H1 (cell line): ENCODE data around the gene RNU6-1. TPM values are rescaled to one million over a fixed set of nuclear protein-coding genes. Genes with fewer than 3 reads are reported as not detected.

Experiments used
- CTCF ChIA-PET: fragments of 300-600 bp; sonication (Branson Sonifier 250); formaldehyde crosslinking; loops from one replicate; lab custom pipeline; 2021; ENCODE audit not compliant: partially characterized antibody; lab: Charles Lee
- POLR2A ChIA-PET: fragments of 300-600 bp; sonication (Branson Sonifier 250); formaldehyde crosslinking; loops from one replicate; lab custom pipeline; 2021; ENCODE audit warnings: inconsistent platforms; ENCODE audit not compliant: partially characterized antibody; lab: Charles Lee
- DNase-seq, 2 experiments: peaks; one replicate each; pipeline versions ENCODE4 v3.0.0 to v3.0.0-alpha.2; 2010 to 2022; ENCODE audit warnings: low spot score in 2 of 2, low read depth in 1 of 2, mixed read lengths in 1 of 2
- FAIRE-seq: peaks from 2 replicates; lab custom pipeline; 2011; peaks lifted over from hg19 to GRCh38; lab: Jason Lieb, UNC
- H2AFZ ChIP-seq: 2 replicates; pipeline ENCODE4 v1.8.1; 2012; ENCODE audit warnings: low read length, inconsistent platforms
- H2AK5ac ChIP-seq: 2 replicates; pipeline ENCODE4 v1.6.1; 2013; ENCODE audit warnings: low read depth, low read length
- H2BK120ac ChIP-seq: replicated peaks from 2 replicates; pipeline ENCODE3; 2013; ENCODE audit warnings: low read depth, low read length, inconsistent platforms
- H2BK12ac ChIP-seq: 2 replicates; pipeline ENCODE4 v1.6.1; 2013; ENCODE audit warnings: low read depth, low read length
- H2BK15ac ChIP-seq: 2 replicates; pipeline ENCODE4 v1.6.1; 2013; ENCODE audit warnings: low read length
- H2BK20ac ChIP-seq: 2 replicates; pipeline ENCODE4 v1.6.1; 2013; ENCODE audit warnings: low read length
- H2BK5ac ChIP-seq: 2 replicates; pipeline ENCODE4 v1.6.1; 2013; ENCODE audit warnings: low read depth, low read length
- H3K14ac ChIP-seq: 2 replicates; pipeline ENCODE4 v1.6.1; 2013; ENCODE audit warnings: inconsistent platforms; ENCODE audit not compliant: insufficient read length
- H3K18ac ChIP-seq: 2 replicates; pipeline ENCODE4 v1.6.1; 2013; ENCODE audit warnings: low read length; ENCODE audit errors: extremely low read depth
- H3K23ac ChIP-seq: 2 replicates; pipeline ENCODE4 v1.6.1; 2013; ENCODE audit warnings: inconsistent platforms; ENCODE audit not compliant: insufficient read length
- H3K23me2 ChIP-seq: 2 replicates; pipeline ENCODE4 v1.6.1; 2013; ENCODE audit warnings: low read depth, low read length
- H3K27ac ChIP-seq: 2 replicates; pipeline ENCODE4 v1.6.1; 2011; ENCODE audit warnings: low read depth, low read length, inconsistent platforms
- H3K27me3 ChIP-seq, 4 experiments: replicated peaks in 1 of 4; 1 replicate in 1 of 4; 2 replicates in 3 of 4; pipeline versions ENCODE4 v1.6.1 to v1.8.1; 2011 to 2013; ENCODE audit warnings: low read length in 3 of 4, mild to moderate bottlenecking in 3 of 4, inconsistent platforms in 2 of 4, mixed read lengths in 2 of 4, moderate library complexity in 1 of 4; ENCODE audit not compliant: control insufficient read depth in 3 of 4, insufficient read depth in 3 of 4; ENCODE audit errors: extremely low read depth in 1 of 4
- H3K36me3 ChIP-seq, 4 experiments: 2 replicates each; pipeline versions ENCODE4 v1.6.1 to v1.8.1; 2011 to 2013; ENCODE audit warnings: mild to moderate bottlenecking in 4 of 4, low read length in 3 of 4, moderate library complexity in 2 of 4, control low read depth in 1 of 4, inconsistent platforms in 1 of 4; ENCODE audit not compliant: insufficient read depth in 4 of 4, control insufficient read depth in 2 of 4
- H3K4ac ChIP-seq: replicated peaks from 2 replicates; pipeline ENCODE3; 2013; ENCODE audit warnings: low read length, low read depth, mixed read lengths, inconsistent platforms; ENCODE audit not compliant: insufficient read length
- H3K4me1 ChIP-seq, 4 experiments: replicated peaks in 1 of 4; 1 replicate in 1 of 4; 2 replicates in 3 of 4; pipeline versions ENCODE4 v1.6.1 to v1.8.1; 2011 to 2013; ENCODE audit warnings: low read length in 3 of 4, inconsistent platforms in 2 of 4, mixed read lengths in 1 of 4; ENCODE audit not compliant: insufficient read depth in 4 of 4, control insufficient read depth in 3 of 4
- H3K4me2 ChIP-seq, 2 experiments: 2 replicates each; pipeline versions ENCODE4 v1.6.1 to v1.8.1; 2011 to 2013; ENCODE audit warnings: low read depth in 2 of 2, low read length in 2 of 2, control low read depth in 1 of 2, inconsistent platforms in 1 of 2, mild to moderate bottlenecking in 1 of 2; ENCODE audit not compliant: insufficient read depth in 1 of 2
- H3K4me3 ChIP-seq, 4 experiments: fragments of 200-600, 300-600 bp in 1 of 4; sonication (generic), shearing (Covaris generic), sonication (Bioruptor Twin) in 1 of 4; 2 replicates each; pipeline versions ENCODE4 v1.5.1 to v1.8.1; 2011 to 2016; ENCODE audit warnings: low read length in 4 of 4, low read depth in 3 of 4, control low read depth in 2 of 4, inconsistent platforms in 2 of 4, mild to moderate bottlenecking in 2 of 4, mixed read lengths in 1 of 4, moderate library complexity in 1 of 4; ENCODE audit not compliant: insufficient read depth in 2 of 4; ENCODE audit errors: extremely low read depth in 1 of 4
- H3K56ac ChIP-seq: replicated peaks from 2 replicates; pipeline ENCODE3; 2013; ENCODE audit warnings: low read depth, mild to moderate bottlenecking, mixed read lengths, low read length, inconsistent platforms; ENCODE audit not compliant: insufficient read length
- H3K79me1 ChIP-seq: 2 replicates; pipeline ENCODE4 v1.6.1; 2013; ENCODE audit warnings: low read depth, low read length, control low read depth
- H3K79me2 ChIP-seq, 2 experiments: 2 replicates each; pipeline versions ENCODE4 v1.6.1 to v1.8.1; 2012 to 2013; ENCODE audit warnings: low read length in 2 of 2, mild to moderate bottlenecking in 2 of 2, inconsistent platforms in 1 of 2; ENCODE audit not compliant: insufficient read depth in 2 of 2, control insufficient read depth in 1 of 2
- H3K9ac ChIP-seq, 4 experiments: replicated peaks in 1 of 4; 1 replicate in 1 of 4; 2 replicates in 3 of 4; pipeline versions ENCODE4 v1.6.1 to v1.8.1; 2011 to 2013; ENCODE audit warnings: low read depth in 3 of 4, low read length in 3 of 4, control low read depth in 2 of 4, mild to moderate bottlenecking in 2 of 4, moderate library complexity in 2 of 4, inconsistent platforms in 1 of 4; ENCODE audit errors: extremely low read depth in 1 of 4
- H3K9me3 ChIP-seq, 2 experiments: 2 replicates each; pipeline versions ENCODE4 v1.6.1 to v1.8.1; 2012 to 2013; ENCODE audit warnings: mild to moderate bottlenecking in 2 of 2, moderate library complexity in 2 of 2, control low read depth in 1 of 2, inconsistent platforms in 1 of 2, low read depth in 1 of 2, low read length in 1 of 2, mixed read lengths in 1 of 2; ENCODE audit not compliant: insufficient read depth in 2 of 2
- H4K20me1 ChIP-seq, 2 experiments: replicated peaks in 1 of 2; 2 replicates each; pipeline versions ENCODE3 to v1.8.1; 2011 to 2013; ENCODE audit warnings: inconsistent platforms in 2 of 2, low read length in 2 of 2, mild to moderate bottlenecking in 1 of 2; ENCODE audit not compliant: insufficient read depth in 2 of 2, control insufficient read depth in 1 of 2
- H4K5ac ChIP-seq: 2 replicates; pipeline ENCODE4 v1.6.1; 2013; ENCODE audit warnings: low read length, low read depth, mixed read lengths, inconsistent platforms; ENCODE audit not compliant: insufficient read length
- H4K8ac ChIP-seq: 2 replicates; pipeline ENCODE4 v1.8.0; 2013; ENCODE audit warnings: mild to moderate bottlenecking, moderate library complexity, low read length, inconsistent platforms; ENCODE audit not compliant: insufficient read depth; ENCODE audit errors: extremely low read depth
- H4K91ac ChIP-seq: replicated peaks from 2 replicates; pipeline ENCODE3; 2013; ENCODE audit warnings: low read length, mixed read lengths, inconsistent platforms; ENCODE audit not compliant: insufficient read length
- CBX8 ChIP-seq: fragments of 300-800, 300-1000 bp; sonication (generic); IDR thresholded peaks from 2 replicates; pipeline ENCODE4 v1.7.1; 2016; ENCODE audit warnings: low read depth, low read length, borderline replicate concordance
- CEBPB ChIP-seq: IDR thresholded peaks from 2 replicates; pipeline ENCODE4 v1.6.1; 2012; ENCODE audit warnings: low read depth, low read length
- CHD2 ChIP-seq: IDR thresholded peaks from 2 replicates; pipeline ENCODE4 v1.6.1; 2012; ENCODE audit warnings: low read length, improper control_type of control experiment
- CTBP2 ChIP-seq: IDR thresholded peaks from 2 replicates; pipeline ENCODE4 v1.7.0; 2011; ENCODE audit warnings: borderline replicate concordance, mild to moderate bottlenecking, moderate library complexity, mixed read lengths, low read length; ENCODE audit not compliant: insufficient read depth, insufficient read length
- JUND ChIP-seq: IDR thresholded peaks from 2 replicates; pipeline ENCODE4 v1.6.1; 2011; ENCODE audit warnings: mild to moderate bottlenecking, improper control_type of control experiment, low read length
- NANOG ChIP-seq: IDR thresholded peaks from 2 replicates; pipeline ENCODE4 v1.6.1; 2011; ENCODE audit warnings: low read length, low read depth, mild to moderate bottlenecking, inconsistent platforms; ENCODE audit not compliant: insufficient read depth, poor library complexity, severe bottlenecking
- PHF8 ChIP-seq: fragments of 200-600 bp; sonication (generic); conservative IDR thresholded peaks from 2 replicates; pipeline ENCODE4 v1.7.1; 2012; ENCODE audit warnings: low read depth, mild to moderate bottlenecking, inconsistent platforms, low read length, moderate library complexity
- POU5F1 ChIP-seq: IDR thresholded peaks from 2 replicates; pipeline ENCODE4 v1.6.1; 2011; ENCODE audit warnings: low read depth, mild to moderate bottlenecking, low read length, moderate library complexity
- RAD21 ChIP-seq, 2 experiments: IDR thresholded peaks in 1 of 2; conservative IDR thresholded peaks in 1 of 2; 2 replicates each; pipeline ENCODE4 v1.6.1; 2011; ENCODE audit warnings: low read depth in 2 of 2, low read length in 2 of 2, improper control_type of control experiment in 1 of 2, inconsistent platforms in 1 of 2, mild to moderate bottlenecking in 1 of 2, moderate library complexity in 1 of 2
- WGBS, 2 experiments: shearing (Covaris generic) in 1 of 2; methylation state at CpG; one replicate each; pipeline versions ENCODE4 v1.1.6 to v1.1.7; 2013 to 2015; ENCODE audit warnings: low lambda C conversion rate in 2 of 2, mixed read lengths in 2 of 2, inconsistent platforms in 1 of 2, low coverage in 1 of 2, missing lambda C conversion rate in 1 of 2; ENCODE audit not compliant: insufficient replicate concordance in 2 of 2, insufficient coverage in 1 of 2, insufficient read length in 1 of 2; ENCODE audit errors: extremely low coverage in 1 of 2, missing lambda C conversion rate in 1 of 2; 5-methylcytosine and 5-hydroxymethylcytosine counted together
- polyA plus RNA-seq, 7 experiments: library from polyadenylated mRNA; depleted of rRNA in 3 of 7; stranded (reverse) in 5 of 7; unstranded in 2 of 7; fragments of >200 nt in 5 of 7; fragments of 200-250 nt in 2 of 7; gene quantifications; 1 replicate in 5 of 7; 2 replicates in 1 of 7; 4 replicates in 1 of 7; pipeline versions ENCODE4 v1.2.1 to v1.2.3, GENCODE V29; 2011 to 2013; ENCODE audit warnings: missing spikeins in 2 of 7, mixed read lengths in 2 of 7
- total RNA-seq: library from RNA; stranded (reverse); fragmentation: NEBNext Ultra II Directional; extraction: Animal tissue kit (Norgen Biotek cat#: 25700); gene quantifications from 2 replicates; pipeline ENCODE4 v1.2.1, GENCODE V29; 2021

The RNU6-1 gene
- total and polyA plus RNA-seq, 2 of the 8 experiments (the other 6 are each of a cell fraction or from before 2014, with no cell fraction given): not detected

DNA sequence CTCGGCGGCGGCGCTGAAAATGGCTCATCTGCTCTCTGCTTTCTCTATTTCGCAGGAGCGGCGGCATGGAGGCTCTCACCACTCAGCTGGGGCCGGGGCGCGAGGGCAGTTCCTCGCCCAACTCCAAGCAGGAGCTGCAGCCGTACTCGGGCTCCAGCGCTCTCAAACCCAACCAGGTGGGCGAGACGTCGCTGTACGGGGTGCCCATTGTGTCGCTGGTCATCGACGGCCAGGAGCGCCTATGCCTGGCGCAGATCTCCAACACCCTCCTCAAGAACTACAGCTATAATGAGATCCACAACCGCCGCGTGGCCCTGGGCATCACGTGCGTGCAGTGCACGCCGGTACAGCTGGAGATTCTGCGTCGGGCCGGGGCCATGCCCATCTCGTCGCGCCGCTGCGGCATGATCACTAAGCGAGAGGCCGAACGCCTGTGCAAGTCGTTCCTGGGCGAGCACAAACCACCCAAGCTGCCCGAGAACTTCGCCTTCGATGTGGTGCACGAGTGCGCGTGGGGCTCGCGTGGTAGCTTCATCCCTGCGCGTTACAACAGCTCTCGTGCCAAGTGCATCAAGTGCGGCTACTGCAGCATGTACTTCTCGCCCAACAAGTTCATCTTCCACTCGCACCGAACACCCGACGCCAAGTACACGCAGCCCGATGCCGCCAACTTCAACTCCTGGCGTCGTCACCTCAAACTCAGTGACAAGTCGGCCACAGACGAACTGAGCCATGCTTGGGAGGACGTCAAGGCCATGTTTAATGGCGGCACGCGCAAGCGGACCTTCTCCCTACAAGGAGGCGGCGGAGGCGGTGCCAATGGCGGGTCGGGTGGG is 13.7 kb downstream of the RNU6-1 start:
- H3K23ac ChIP-seq: no peak overlapping the region
- H3K4me1 ChIP-seq: peaks cover 11 to 64% (median 44%) of the 10 kb centered on the region in 4 experiments
- H4K5ac ChIP-seq: no peak overlapping the region
- H3K56ac ChIP-seq: no peak overlapping the region
- H3K23me2 ChIP-seq: peaks cover 11% of the 10 kb centered on the region; the same call in 1 of the 2 replicates
- H3K79me1 ChIP-seq: no peaks in the 10 kb centered on the region
- CTCF ChIA-PET: interaction anchor here (2.6 kb wide), 1 partner anchor 9 kb away, joined by 11 read pairs; no protein-coding TSS in a partner anchor
- H3K79me2 ChIP-seq: no peaks in the 10 kb centered on the region
- H4K20me1 ChIP-seq: peaks cover 22 to 27% of the 10 kb centered on the region in 2 experiments
- H3K27ac ChIP-seq: no peak overlapping the region
- DNase-seq (peak in 1 of 2 experiments; percentile 71), FAIRE-seq (no peak)
- H3K36me3 ChIP-seq: peaks cover 0 to 27% (median 0%) of the 10 kb centered on the region in 4 experiments; a peak in 1 of 8 replicates
- WGBS, 2 experiments: 9% methylated on average over 69 of the region's 77 CpGs; no CpG with 5 or more reads in 1 of the 2 experiments
- H2BK12ac ChIP-seq: peak overlapping the region; percentile 76; the same call in 1 of the 2 replicates
- peak overlapping the region; percentile 62 to 73 for H3K4me2 ChIP-seq
- no peak overlapping the region for H3K9ac ChIP-seq
- H4K8ac ChIP-seq: peak overlapping the region; percentile 66; the same call in 1 of the 2 replicates
- H3K27me3 ChIP-seq: peaks cover 98 to 100% (median 100%) of the 10 kb centered on the region in 4 experiments
- no peak overlapping the region for H2AFZ ChIP-seq
- peak overlapping the region; percentile 60 for H3K18ac ChIP-seq
- H2BK5ac ChIP-seq: 0 out of 2 replicates have a peak overlapping the region, but pooled peaks have one; percentile 21
- H3K14ac ChIP-seq: no peak overlapping the region
- H3K9me3 ChIP-seq: peaks cover 0 to 4% of the 10 kb centered on the region in 2 experiments; a peak in 1 of 4 replicates
- H2BK120ac ChIP-seq: no peak overlapping the region
- H2AK5ac ChIP-seq: peak overlapping the region; percentile 87
- peak overlapping the region; percentile 89; the same call in 1 of the 2 replicates for H2BK15ac ChIP-seq
- H3K4ac ChIP-seq: no peak overlapping the region
- peak overlapping the region; percentile 72; the same call in 1 of the 2 replicates for H2BK20ac ChIP-seq
- POLR2A ChIA-PET: interaction anchor here (1.6 kb wide), 1 partner anchor 13 kb away, joined by 3 read pairs; no protein-coding TSS in a partner anchor
- H4K91ac ChIP-seq: no peak overlapping the region
- H3K4me3 ChIP-seq: peak overlapping the region in 2 of 4 experiments; percentile 23 to 47; a peak in 5 of 8 replicates
- TF ChIP-seq PHF8: no peak
- TF ChIP-seq CEBPB: no peak
- TF ChIP-seq CTBP2: peak; percentile 82
- TF ChIP-seq CHD2: no peak
- TF ChIP-seq CBX8: no peak
- no peak for TF ChIP-seq JUND
- no peak for TF ChIP-seq NANOG
- TF ChIP-seq RAD21 (IDR thresholded peaks at IDR 0.05 in 1 of 2, conservative IDR thresholded peaks at IDR 0.05 in 1 of 2; ENCODE audit: low read depth in 2 of 2, low read length in 2 of 2): no peak
- no peak for TF ChIP-seq POU5F1
